NCI-H345 treated with DMSO at 0.1 percent for 48 hours (cell line): Measurements from ENCODE around the gene LLGL2.

Experiments used
- DNase-seq: peaks from one replicate; lab custom pipeline; 2025; ENCODE audit not compliant: unreplicated experiment; lab: John Stamatoyannopoulos, UW

LLGL2 gene

GRCh38 chr17:75521951-75522727, 3.4 kb upstream of the LLGL2 start:
- DNase-seq: no peak

GRCh38 chr17:75523647-75524046, 1.9 kb upstream of the LLGL2 start:
- no peak for DNase-seq

GRCh38 chr17:75524269-75524969, 1.1 kb upstream of the LLGL2 start:
- no peak for DNase-seq

GRCh38 chr17:75525806-75526554, 483 bp downstream of the LLGL2 start:
- DNase-seq: no peak

GRCh38 chr17:75526555-75527270, 1.2 kb downstream of the LLGL2 start:
- DNase-seq: no peak

- DNase-seq: no peak
Measured at GRCh38 chr17:75530837-75531720, 5.6 kb downstream of the LLGL2 start.

- DNase-seq: no peak
Measured at GRCh38 chr17:75531721-75532072, 6.2 kb downstream of the LLGL2 start.

GRCh38 chr17:75535119-75535537, 9.6 kb downstream of the LLGL2 start:
- DNase-seq: no peak

GRCh38 chr17:75535871-75536270, 10.4 kb downstream of the LLGL2 start:
- DNase-seq: no peak

GRCh38 chr17:75536366-75536765, 10.9 kb downstream of the LLGL2 start:
- no peak for DNase-seq

GRCh38 chr17:75539967-75540729, 14.7 kb downstream of the LLGL2 start:
- DNase-seq: no peak

GRCh38 chr17:75540923-75541503, 15.5 kb downstream of the LLGL2 start:
- DNase-seq: no peak

GRCh38 chr17:75542229-75542628, 16.7 kb downstream of the LLGL2 start:
- no peak for DNase-seq

GRCh38 chr17:75542728-75543336, 17.3 kb downstream of the LLGL2 start:
- DNase-seq: no peak

- no peak for DNase-seq
Measured at GRCh38 chr17:75544250-75544649, 18.8 kb downstream of the LLGL2 start.

- no peak for DNase-seq
Measured at GRCh38 chr17:75546181-75546580, 20.7 kb downstream of the LLGL2 start.

- no peak for DNase-seq
Measured at GRCh38 chr17:75547091-75547490, 21.6 kb downstream of the LLGL2 start.

GRCh38 chr17:75548813-75549212, 23.3 kb downstream of the LLGL2 start:
- DNase-seq: no peak
